HUES6 (cell line): ENCODE data around the gene RAD18.

ENCODE experiments used
- H3K27ac ChIP-seq: 2 replicates; pipeline ENCODE4 v1.7.0; 2013; ENCODE audit warnings: low read depth, mild to moderate bottlenecking, low read length, inconsistent platforms
- H3K27me3 ChIP-seq: 2 replicates; pipeline ENCODE4 v1.6.1; 2013; ENCODE audit warnings: low read length; ENCODE audit not compliant: control insufficient read depth, insufficient read depth
- H3K36me3 ChIP-seq: 2 replicates; pipeline ENCODE4 v1.6.1; 2013; ENCODE audit warnings: low read length; ENCODE audit not compliant: control insufficient read depth, insufficient read depth
- H3K4me1 ChIP-seq: 2 replicates; pipeline ENCODE4 v1.6.1; 2013; ENCODE audit warnings: low read length; ENCODE audit not compliant: control insufficient read depth, insufficient read depth
- H3K4me3 ChIP-seq: 2 replicates; pipeline ENCODE4 v1.5.1; 2013; ENCODE audit warnings: low read depth, low read length
- H3K9ac ChIP-seq: one replicate; pipeline ENCODE4 v1.6.1; 2013; ENCODE audit warnings: mild to moderate bottlenecking, low read length
- H3K9me3 ChIP-seq: 2 replicates; pipeline ENCODE4 v1.6.1; 2013; ENCODE audit warnings: low read depth, low read length; ENCODE audit not compliant: control insufficient read depth, insufficient read depth

The RAD18 gene

DNA sequence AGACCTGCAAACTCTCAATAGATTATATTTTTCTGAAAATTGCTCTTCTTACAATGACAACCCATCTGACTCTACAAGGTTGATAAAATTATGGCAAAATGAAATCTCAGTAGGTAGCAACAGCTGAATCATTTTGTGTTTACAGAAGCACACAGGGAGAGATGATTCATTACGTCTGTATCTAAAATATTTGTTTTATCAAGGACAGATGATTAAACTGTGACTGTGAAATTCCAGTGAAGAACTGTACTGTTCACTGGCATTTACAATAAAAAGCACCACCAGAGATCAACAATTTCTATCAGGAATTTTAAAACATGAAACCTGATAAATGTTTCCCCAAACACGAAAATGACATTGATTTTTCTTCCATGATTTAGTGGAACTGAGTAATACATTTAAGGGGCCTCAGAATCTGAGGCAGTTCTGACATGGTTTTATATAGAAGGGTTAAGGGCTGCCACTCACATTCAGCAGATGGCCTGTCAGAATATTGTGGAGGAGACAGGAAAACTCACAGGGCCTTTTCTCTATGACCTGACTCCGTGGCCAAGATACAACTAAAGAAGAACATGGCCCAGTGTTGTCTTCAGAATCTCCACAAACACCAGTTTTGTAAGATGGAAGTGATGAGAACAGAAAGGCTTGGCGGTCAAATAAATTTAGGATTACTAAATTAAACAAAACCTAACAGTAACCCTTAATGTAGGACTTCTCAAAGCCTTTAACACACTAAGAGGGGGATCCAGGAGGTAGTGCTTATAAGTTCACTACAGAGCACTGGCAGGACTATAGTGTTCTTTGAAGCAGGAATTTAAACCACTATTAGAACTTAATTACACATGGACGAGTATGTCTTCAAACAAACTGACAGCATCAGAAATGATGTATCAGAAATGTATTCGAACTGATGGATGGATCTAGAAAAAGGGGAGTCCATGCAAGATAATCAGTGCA is 25.9 kb downstream of the RAD18 start:
- Histone ChIP-seq H3K36me3 (peaks cover 76% of the 10 kb centered on the region), H3K9ac (no peak overlapping the region), H3K4me1 (no peaks in the 10 kb centered on the region), H3K4me3 (no peak overlapping the region), H3K27me3 (no peaks in the 10 kb centered on the region), H3K9me3 (no peaks in the 10 kb centered on the region), H3K27ac (no peak overlapping the region)

DNA sequence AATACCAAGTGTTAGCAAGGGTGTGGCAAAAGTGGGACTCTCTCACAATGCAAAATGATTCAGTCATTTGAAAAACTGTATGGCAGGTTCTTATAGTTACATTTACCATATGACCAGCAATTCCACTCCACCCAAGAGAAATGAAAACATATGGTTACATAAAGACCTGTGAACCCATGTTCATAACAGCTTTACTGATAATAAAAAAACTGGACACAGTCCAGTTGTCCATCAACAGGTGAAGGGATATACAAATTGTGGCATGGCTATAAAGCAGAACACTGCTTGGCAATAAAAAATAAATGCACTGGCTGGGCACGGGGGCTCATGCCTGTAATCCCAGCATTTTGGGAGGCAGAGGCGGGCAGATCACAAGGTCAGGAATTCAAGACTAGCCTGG is 30.8 kb downstream of the RAD18 start:
- no peaks in the 10 kb centered on the region for H3K9me3 ChIP-seq
- H3K9ac ChIP-seq, result no peak overlapping the region
- no peak overlapping the region for H3K4me3 ChIP-seq
- no peaks in the 10 kb centered on the region for H3K27me3 ChIP-seq
- peaks cover 32% of the 10 kb centered on the region for H3K36me3 ChIP-seq
- H3K27ac ChIP-seq, result no peak overlapping the region
- no peaks in the 10 kb centered on the region for H3K4me1 ChIP-seq

DNA sequence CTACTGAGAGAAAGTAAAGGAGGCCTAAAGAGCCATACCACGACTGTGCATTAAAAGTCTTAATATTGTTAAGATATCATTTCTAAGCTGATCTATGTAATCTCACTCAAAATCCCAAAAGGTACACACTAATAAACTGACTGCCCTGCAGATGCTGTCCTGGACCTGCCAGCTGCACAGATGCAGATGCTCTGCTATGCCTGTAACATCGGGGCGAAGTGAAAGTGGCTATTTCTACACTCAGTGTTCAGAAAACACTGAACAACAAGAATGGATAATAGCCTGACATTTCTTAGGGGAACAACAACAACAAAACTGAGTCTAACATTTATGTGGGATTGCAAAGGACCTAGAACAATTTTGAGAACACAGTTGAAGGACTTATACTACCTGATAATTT is 31.9 kb downstream of the RAD18 start:
- Histone ChIP-seq H3K27me3 (no peaks in the 10 kb centered on the region), H3K27ac (no peak overlapping the region), H3K9ac (no peak overlapping the region), H3K9me3 (no peaks in the 10 kb centered on the region), H3K4me1 (no peaks in the 10 kb centered on the region), H3K4me3 (no peak overlapping the region), H3K36me3 (peaks cover 26% of the 10 kb centered on the region)

DNA sequence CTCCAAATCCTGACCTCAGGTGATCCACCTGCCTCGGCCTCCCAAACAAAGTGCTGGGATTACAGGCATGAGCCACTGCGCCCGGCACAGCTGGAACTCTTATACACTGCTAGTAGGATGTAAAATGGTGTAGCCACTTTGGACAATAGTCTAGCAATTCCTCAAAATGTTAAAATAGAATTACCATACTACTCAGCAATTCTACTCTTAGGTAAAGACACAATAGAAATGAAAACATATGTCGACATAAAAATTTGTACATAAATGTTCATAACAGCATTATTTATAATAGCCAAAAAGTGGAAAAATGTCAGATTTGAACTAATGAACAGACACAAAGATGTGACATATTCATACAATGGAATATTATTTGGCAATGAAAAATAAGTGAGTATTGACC is 33.4 kb downstream of the RAD18 start:
- Histone ChIP-seq H3K4me3 (no peak overlapping the region), H3K9ac (no peak overlapping the region), H3K36me3 (peaks cover 12% of the 10 kb centered on the region), H3K27ac (no peak overlapping the region), H3K9me3 (no peaks in the 10 kb centered on the region), H3K27me3 (no peaks in the 10 kb centered on the region), H3K4me1 (no peaks in the 10 kb centered on the region)

DNA sequence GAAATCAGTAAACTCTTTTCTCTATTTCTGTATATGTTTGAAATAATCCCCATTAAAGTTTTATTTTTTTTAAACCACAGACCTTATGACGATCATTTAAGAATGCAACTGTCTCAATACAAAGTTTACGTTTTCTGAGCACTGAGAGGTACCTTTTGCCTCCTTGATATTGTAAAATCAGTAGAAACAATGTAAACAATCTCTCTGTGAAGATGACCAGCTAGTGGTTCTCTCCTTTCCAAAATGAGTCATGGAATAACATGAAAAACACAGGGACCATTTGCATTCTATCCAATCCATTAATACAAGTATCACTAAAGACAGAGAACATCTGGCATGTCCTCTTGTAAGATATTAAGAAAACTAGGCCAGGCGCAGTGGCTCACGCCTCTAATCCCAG is 48.8 kb downstream of the RAD18 start:
- Histone ChIP-seq H3K4me3 (no peak overlapping the region), H3K36me3 (peaks cover 21% of the 10 kb centered on the region), H3K4me1 (no peaks in the 10 kb centered on the region), H3K27ac (no peak overlapping the region), H3K9me3 (no peaks in the 10 kb centered on the region), H3K9ac (no peak overlapping the region), H3K27me3 (no peaks in the 10 kb centered on the region)

- H3K4me3 ChIP-seq, result no peak overlapping the region
- H3K27me3 ChIP-seq, result no peaks in the 10 kb centered on the region
- no peak overlapping the region for H3K27ac ChIP-seq
- no peak overlapping the region for H3K9ac ChIP-seq
- H3K4me1 ChIP-seq, result no peaks in the 10 kb centered on the region
- peaks cover 31% of the 10 kb centered on the region for H3K36me3 ChIP-seq
- no peaks in the 10 kb centered on the region for H3K9me3 ChIP-seq
Measured at GRCh38 chr3:8911781-8912180, 51.5 kb downstream of the RAD18 start.

DNA sequence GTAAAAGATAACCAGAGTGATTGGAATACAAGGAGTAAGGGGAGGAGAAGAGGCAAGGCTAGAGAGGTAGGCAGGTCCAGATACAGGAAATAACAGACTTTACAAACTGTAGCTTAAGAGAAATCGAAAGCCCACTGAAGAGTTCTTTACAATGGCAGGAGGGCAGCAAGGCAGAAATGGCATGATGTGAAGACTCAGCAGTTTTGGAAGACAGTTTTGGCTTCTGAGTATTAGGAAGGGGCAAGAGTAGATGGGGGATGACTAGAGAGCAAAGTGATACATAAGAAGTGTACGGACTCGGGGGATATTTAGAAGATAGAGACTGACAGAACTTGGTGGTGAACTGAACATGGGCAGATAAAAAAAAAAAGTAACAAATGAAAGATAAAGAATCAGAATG is 54.1 kb downstream of the RAD18 start:
- H3K27me3 ChIP-seq, result no peaks in the 10 kb centered on the region
- H3K9ac ChIP-seq, result no peak overlapping the region
- H3K9me3 ChIP-seq, result no peaks in the 10 kb centered on the region
- no peaks in the 10 kb centered on the region for H3K4me1 ChIP-seq
- H3K27ac ChIP-seq, result no peak overlapping the region
- H3K4me3 ChIP-seq, result no peak overlapping the region
- peaks cover 31% of the 10 kb centered on the region for H3K36me3 ChIP-seq

DNA sequence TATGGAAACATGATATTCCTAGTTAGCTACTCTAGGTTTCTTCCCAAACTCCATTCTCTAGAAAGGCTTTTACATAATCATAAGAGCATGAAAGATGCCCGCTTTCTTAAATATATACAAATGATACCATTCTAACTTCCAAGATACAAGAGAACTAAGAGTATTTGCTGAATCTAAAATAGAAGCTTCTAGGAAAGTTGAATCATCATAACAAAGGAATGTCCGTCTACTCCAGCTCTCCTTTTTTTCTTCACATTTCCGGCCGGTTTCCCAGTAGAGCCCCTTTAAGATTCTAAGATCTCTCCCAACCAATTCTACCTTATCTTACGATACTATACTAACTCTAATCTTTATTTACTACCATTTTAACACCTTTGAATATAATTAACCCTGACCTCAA is 60.1 kb downstream of the RAD18 start:
- Histone ChIP-seq H3K4me3 (no peak overlapping the region), H3K9me3 (no peaks in the 10 kb centered on the region), H3K4me1 (no peaks in the 10 kb centered on the region), H3K27me3 (no peaks in the 10 kb centered on the region), H3K9ac (no peak overlapping the region), H3K27ac (no peak overlapping the region), H3K36me3 (peaks cover 25% of the 10 kb centered on the region)

GRCh38 chr3:8900869-8901268 is 62.4 kb downstream of the RAD18 start:
- Histone ChIP-seq H3K4me1 (no peaks in the 10 kb centered on the region), H3K36me3 (peaks cover 21% of the 10 kb centered on the region), H3K27ac (no peak overlapping the region), H3K9me3 (no peaks in the 10 kb centered on the region), H3K27me3 (no peaks in the 10 kb centered on the region), H3K4me3 (no peak overlapping the region), H3K9ac (no peak overlapping the region)

- no peak overlapping the region for H3K4me3 ChIP-seq
- H3K9ac ChIP-seq, result no peak overlapping the region
- H3K4me1 ChIP-seq, result no peaks in the 10 kb centered on the region
- no peaks in the 10 kb centered on the region for H3K9me3 ChIP-seq
- H3K36me3 ChIP-seq, result peaks cover 26% of the 10 kb centered on the region
- H3K27me3 ChIP-seq, result no peaks in the 10 kb centered on the region
- H3K27ac ChIP-seq, result no peak overlapping the region
Measured at GRCh38 chr3:8899876-8900460, 63.3 kb downstream of the RAD18 start.

DNA sequence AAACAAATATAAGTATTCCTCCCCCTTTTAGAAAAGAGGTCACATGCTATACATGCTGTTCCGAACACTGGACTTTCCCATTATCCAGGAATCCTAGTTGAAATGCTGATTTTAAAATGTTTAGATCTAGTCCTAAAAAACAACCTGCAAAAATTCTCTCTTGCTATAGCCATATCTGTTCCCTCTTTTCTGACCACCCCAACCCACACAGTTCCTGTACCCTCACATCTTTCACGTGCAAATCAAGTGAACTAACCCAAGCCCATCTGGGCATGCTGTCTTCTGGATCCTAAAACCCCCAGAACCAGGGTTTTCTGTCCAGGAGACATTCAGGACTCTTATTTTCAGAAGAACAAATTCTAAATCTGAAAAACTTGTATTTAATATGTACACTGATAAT is 67.4 kb downstream of the RAD18 start:
- no peak overlapping the region for H3K9ac ChIP-seq
- peaks cover 22% of the 10 kb centered on the region for H3K36me3 ChIP-seq
- H3K27ac ChIP-seq, result no peak overlapping the region
- H3K4me3 ChIP-seq, result no peak overlapping the region
- no peaks in the 10 kb centered on the region for H3K4me1 ChIP-seq
- H3K27me3 ChIP-seq, result no peaks in the 10 kb centered on the region
- no peaks in the 10 kb centered on the region for H3K9me3 ChIP-seq
